ENCODE measurements around the gene TEX26. TPM values are rescaled to one million over a fixed set of nuclear protein-coding genes. Genes with fewer than 3 reads are reported as not detected.

The TEX26 gene
- total and polyA plus RNA-seq, 9 of the 15 experiments (the other 6 are each of a cell fraction or from before 2014, with no cell fraction given): not detected

- Histone ChIP-seq H3K27me3 (ENCODE audit: control insufficient read depth in 2 of 2, insufficient read depth in 2 of 2, low read length in 2 of 2) (no peaks in the 10 kb centered on the region), H3K36me3 (ENCODE audit: control insufficient read depth, insufficient read depth, low read length) (no peaks in the 10 kb centered on the region), H3K79me2 (ENCODE audit: control insufficient read depth, insufficient read depth, low read length) (no peaks in the 10 kb centered on the region), H4K20me1 (replicated peaks; ENCODE audit: control insufficient read depth, insufficient read depth, low read length) (no peaks in the 10 kb centered on the region), H3K9ac (ENCODE audit: insufficient read depth in 1 of 2, low read depth in 2 of 2, low read length in 2 of 2) (no peak overlapping the region), H3K9me1 (ENCODE audit: control insufficient read depth, insufficient read depth, low read length) (no peaks in the 10 kb centered on the region), H3K27ac (ENCODE audit: extremely low read depth, low read depth, low read length) (no peak overlapping the region), H3K4me1 (replicated peaks in 1 of 2; ENCODE audit: control insufficient read depth in 2 of 2, insufficient read depth in 2 of 2, low read length in 2 of 2) (no peaks in the 10 kb centered on the region; a peak in 1 of 5 replicates), H3K4me2 (ENCODE audit: insufficient read depth, low read length) (no peak overlapping the region), H3K4me3 (no peak overlapping the region), H3K9me3 (replicated peaks; ENCODE audit: control insufficient read depth, insufficient read depth, low read depth, low read length) (no peaks in the 10 kb centered on the region), H2AFZ (ENCODE audit: low read depth, low read length) (no peak overlapping the region)
- intact Hi-C loops (cut with micrococcal nuclease) (no loop called here), in situ Hi-C loops (cut with MboI) (no loop called here)
- CTCF ChIA-PET (ENCODE audit: low intra/inter-chr PET ratio): no interaction called here
- no peak for DNase-seq (ENCODE audit: extremely low read depth in 1 of 4, low spot score in 3 of 4)
- ATAC-seq: no peak
- FAIRE-seq: no peak
- no TSS peak for BruUV-seq (replicated peaks)
- 0% methylated on average over 4 of the region's 4 CpGs for WGBS (ENCODE audit: insufficient coverage, low coverage, missing lambda C conversion rate)
- POLR2A ChIA-PET: no interaction called here
- TF ChIP-seq NRF1 (conservative IDR thresholded peaks at IDR 0.05 in 1 of 2, IDR thresholded peaks at IDR 0.05 in 1 of 2): no peak
- no peak for TF ChIP-seq ZNF175 (CRISPR knock-in tag; IDR thresholded peaks at IDR 0.05; ENCODE audit: low read depth)
- TF ChIP-seq ZNF507 (tag; conservative IDR thresholded peaks at IDR 0.05): no peak
- TF ChIP-seq ZC3H8 (IDR thresholded peaks at IDR 0.05): no peak
- no peak for TF ChIP-seq ELK1 (CRISPR knock-in tag; IDR thresholded peaks at IDR 0.05)
- no peak for TF ChIP-seq HMBOX1 (IDR thresholded peaks at IDR 0.05)
- TF ChIP-seq TAL1 (IDR thresholded peaks at IDR 0.05): no peak
- TF ChIP-seq ZNF699 (CRISPR knock-in tag; IDR thresholded peaks at IDR 0.05; ENCODE audit: insufficient replicate concordance): no peak
- TF ChIP-seq CBX8 (IDR thresholded peaks at IDR 0.05; ENCODE audit: borderline replicate concordance, extremely low read depth, low read depth, low read length, poor library complexity, severe bottlenecking): no peak
- no peak for TF ChIP-seq ZNF232 (CRISPR knock-in tag; IDR thresholded peaks at IDR 0.05)
- no peak for TF ChIP-seq HES1 (IDR thresholded peaks at IDR 0.05; ENCODE audit: low read depth)
Observed at GRCh38 chr13:30983431-30983830, 51.0 kb downstream of the TEX26 start.

All from K562 (cell line).